HAP-1 (cell line): Measurements from ENCODE around the gene NTSR2.
"Not testable (repeated sequence)": the region's sequence is repeated elsewhere in the genome, so short reads cannot be mapped to it uniquely, and the experiment has no call there.

Source experiments
- DNase-seq, 2 experiments: peaks; one replicate each; pipeline ENCODE4 v3.0.0-alpha.2; 2016 to 2020; ENCODE audit warnings: low spot score in 2 of 2
- H3K27me3 ChIP-seq: fragments of 250-450 bp; sonication (Bioruptor Pico); 2 replicates; pipeline ENCODE4 v1.5.1; 2020; ENCODE audit warnings: low read depth, mild to moderate bottlenecking, moderate library complexity
- H3K36me3 ChIP-seq: fragments of 250-450 bp; sonication (Bioruptor Pico); replicated peaks from 2 replicates; pipeline ENCODE4 v1.5.1; 2020; ENCODE audit warnings: mild to moderate bottlenecking
- H3K4me1 ChIP-seq: fragments of 250-450 bp; sonication (Bioruptor Pico); 2 replicates; pipeline ENCODE4 v1.5.1; 2020; ENCODE audit warnings: mild to moderate bottlenecking
- H3K4me3 ChIP-seq: fragments of 250-450 bp; sonication (Bioruptor Pico); 2 replicates; pipeline ENCODE4 v1.5.1; 2020; ENCODE audit warnings: mild to moderate bottlenecking, moderate library complexity
- H3K9me3 ChIP-seq: fragments of 250-450 bp; sonication (Bioruptor Pico); 2 replicates; pipeline ENCODE4 v1.5.1; 2020; ENCODE audit warnings: mild to moderate bottlenecking, moderate library complexity
- in situ Hi-C: fragments of 300-500 bp; cut with MboI; formaldehyde crosslinking; loops from 3 replicates; pipeline ENCODE4 v1.14.3; 2020; ENCODE audit warnings: low sequenced_read_pairs, inconsistent platforms, mixed read lengths

Gene NTSR2

DNA sequence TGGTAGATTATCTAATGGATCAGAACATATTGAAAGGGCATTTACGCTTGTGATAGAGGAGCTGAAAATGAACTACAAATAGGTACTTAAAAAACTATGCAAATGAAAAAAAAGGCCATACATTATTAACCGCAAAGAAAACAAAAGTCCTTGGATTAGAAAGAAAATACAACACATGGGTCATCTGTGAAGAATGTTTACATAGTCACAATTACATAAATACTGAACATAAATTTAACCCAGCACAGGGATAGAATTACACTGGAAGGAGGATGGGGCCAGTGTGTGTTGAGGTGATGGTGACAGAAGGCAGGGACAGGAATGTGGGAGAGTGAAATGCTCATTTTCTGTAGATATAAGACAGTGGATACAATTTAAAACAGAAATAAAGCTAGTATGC lies 6.6 kb downstream of the NTSR2 start:
- no peak overlapping the region for H3K4me3 ChIP-seq
- no peaks in the 10 kb centered on the region for H3K36me3 ChIP-seq
- peaks cover 5% of the 10 kb centered on the region; the same call in 1 of the 2 replicates for H3K27me3 ChIP-seq
- in situ Hi-C loops = no loop called here
- no peak for DNase-seq
- no peaks in the 10 kb centered on the region for H3K9me3 ChIP-seq
- no peaks in the 10 kb centered on the region for H3K4me1 ChIP-seq

GRCh38 chr2:11662882-11663281 lies 7.1 kb downstream of the NTSR2 start:
- no peaks in the 10 kb centered on the region for H3K4me1 ChIP-seq
- H3K36me3 ChIP-seq = no peaks in the 10 kb centered on the region
- no peaks in the 10 kb centered on the region for H3K9me3 ChIP-seq
- in situ Hi-C loops = no loop called here
- DNase-seq = no peak
- peaks cover 5% of the 10 kb centered on the region; the same call in 1 of the 2 replicates for H3K27me3 ChIP-seq
- H3K4me3 ChIP-seq = no peak overlapping the region

DNA sequence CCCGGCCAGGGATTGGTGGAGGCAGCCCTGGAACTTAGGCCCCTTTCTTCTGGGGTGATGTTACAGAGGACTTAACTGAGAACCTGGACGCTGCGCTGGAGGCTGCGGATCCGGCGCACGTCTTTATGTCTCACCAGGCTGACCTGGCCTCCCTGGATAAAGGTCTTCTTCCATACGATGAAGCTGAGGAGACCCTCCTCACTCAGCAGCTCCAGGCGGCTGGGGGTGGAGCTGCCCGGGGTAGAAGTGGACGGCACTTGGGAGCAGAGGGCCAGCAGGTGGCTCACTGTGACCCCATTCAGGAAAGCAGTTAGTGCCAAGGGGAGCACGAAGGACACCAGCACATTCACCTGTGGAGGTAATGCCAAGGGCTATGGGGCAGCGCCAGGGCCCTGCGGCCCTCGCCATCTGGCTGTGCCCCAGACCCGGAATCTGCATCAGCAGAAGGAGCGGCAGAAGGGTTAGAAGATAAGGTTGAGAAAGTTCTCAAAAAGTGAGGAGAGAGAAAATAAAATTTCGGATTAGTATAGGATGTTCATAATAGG lies 8.0 kb downstream of the NTSR2 start:
- Histone ChIP-seq H3K4me3 (no peak overlapping the region), H3K4me1 (no peaks in the 10 kb centered on the region), H3K36me3 (no peaks in the 10 kb centered on the region), H3K9me3 (no peaks in the 10 kb centered on the region), H3K27me3 (peaks cover 5% of the 10 kb centered on the region; the same call in 1 of the 2 replicates)
- no peak for DNase-seq
- in situ Hi-C loops = no loop called here

DNA sequence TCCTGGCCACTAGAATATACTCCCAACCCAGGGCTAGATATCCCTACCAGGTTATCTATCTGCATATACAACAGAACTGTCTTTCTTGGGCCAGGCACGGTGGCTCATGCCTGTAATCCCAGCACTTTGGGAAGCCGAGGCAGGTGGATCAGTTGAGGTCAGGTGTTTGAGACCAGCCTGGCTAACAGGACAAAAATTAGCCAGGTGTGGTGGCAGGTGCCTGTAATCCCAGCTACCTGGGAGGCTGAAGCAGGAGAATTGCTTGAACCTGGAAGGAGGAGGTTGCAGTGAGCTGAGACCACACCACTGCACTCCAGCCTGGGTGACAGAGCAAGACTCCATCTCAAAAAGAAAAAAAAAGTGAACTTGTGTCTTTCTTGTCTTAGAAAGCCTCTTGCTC lies 9.6 kb downstream of the NTSR2 start:
- H3K4me3 ChIP-seq, H3K4me1 ChIP-seq, DNase-seq, H3K9me3 ChIP-seq, in situ Hi-C loops, H3K36me3 ChIP-seq, H3K27me3 ChIP-seq: not testable (repeated sequence)

GRCh38 chr2:11659851-11660250 lies 10.1 kb downstream of the NTSR2 start:
- in situ Hi-C loops = no loop called here
- no peaks in the 10 kb centered on the region; the same call in 1 of the 2 replicates for H3K27me3 ChIP-seq

DNA sequence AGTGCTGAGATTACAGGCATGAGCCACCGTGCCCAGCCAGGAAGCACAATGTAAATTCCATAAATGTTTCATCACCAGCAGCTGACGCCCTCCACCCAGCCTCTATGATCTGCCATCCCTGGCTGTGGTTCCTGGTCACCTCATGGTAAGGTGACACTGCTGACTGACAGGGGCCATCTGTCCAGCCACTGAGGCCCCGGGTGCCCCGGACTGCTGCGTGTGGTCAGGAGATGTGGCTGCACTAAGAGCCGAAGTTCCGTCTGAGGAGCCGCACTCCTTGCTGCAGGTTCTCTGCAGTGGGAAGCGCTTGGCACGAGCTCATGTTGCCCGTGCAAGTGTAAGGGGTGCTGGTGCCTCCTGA lies 10.9 kb downstream of the NTSR2 start:
- H3K36me3 ChIP-seq = no peaks in the 10 kb centered on the region
- no peak for DNase-seq
- no peaks in the 10 kb centered on the region for H3K27me3 ChIP-seq
- no peaks in the 10 kb centered on the region for H3K9me3 ChIP-seq
- no peak overlapping the region for H3K4me3 ChIP-seq
- in situ Hi-C loops = no loop called here
- no peaks in the 10 kb centered on the region for H3K4me1 ChIP-seq

More at GRCh38 chr2:11659851-11660250, 10.1 kb downstream of the NTSR2 start:
- Histone ChIP-seq H3K36me3 (no peaks in the 10 kb centered on the region), H3K9me3 (no peaks in the 10 kb centered on the region), H3K4me1 (no peaks in the 10 kb centered on the region), H3K4me3 (no peak overlapping the region)
- no peak for DNase-seq

- Histone ChIP-seq H3K36me3 (no peaks in the 10 kb centered on the region), H3K4me1 (no peaks in the 10 kb centered on the region), H3K9me3 (no peaks in the 10 kb centered on the region), H3K4me3 (no peak overlapping the region), H3K27me3 (no peaks in the 10 kb centered on the region)
- no peak for DNase-seq
- in situ Hi-C loops = no loop called here
These were observed 11.5 kb downstream of the NTSR2 start for GRCh38 chr2:11658208-11659114.

DNA sequence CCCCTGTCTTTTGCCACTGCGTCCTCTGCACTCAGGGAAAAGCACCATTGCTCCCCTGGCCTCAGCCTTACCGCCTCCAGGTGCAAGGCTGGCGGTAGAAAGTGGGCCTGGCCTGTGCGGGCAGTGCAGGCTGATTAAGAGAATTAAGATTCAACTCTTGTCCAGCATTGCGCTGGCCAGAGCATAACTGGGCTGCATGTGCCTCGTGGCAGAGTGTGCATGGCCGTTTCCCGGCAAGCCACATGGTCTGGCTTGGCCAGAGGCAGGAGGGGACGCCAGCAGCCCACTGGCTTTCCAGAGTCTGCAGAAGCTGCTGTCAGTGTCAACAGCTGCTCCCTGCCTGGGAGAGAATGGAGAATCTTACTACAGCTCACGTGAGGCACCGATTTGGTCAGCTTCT lies 12.3 kb downstream of the NTSR2 start:
- H3K36me3 ChIP-seq = no peaks in the 10 kb centered on the region
- in situ Hi-C loops = no loop called here
- no peaks in the 10 kb centered on the region for H3K9me3 ChIP-seq
- H3K4me1 ChIP-seq = no peaks in the 10 kb centered on the region
- no peak overlapping the region for H3K4me3 ChIP-seq
- no peaks in the 10 kb centered on the region for H3K27me3 ChIP-seq
- no peak for DNase-seq

DNA sequence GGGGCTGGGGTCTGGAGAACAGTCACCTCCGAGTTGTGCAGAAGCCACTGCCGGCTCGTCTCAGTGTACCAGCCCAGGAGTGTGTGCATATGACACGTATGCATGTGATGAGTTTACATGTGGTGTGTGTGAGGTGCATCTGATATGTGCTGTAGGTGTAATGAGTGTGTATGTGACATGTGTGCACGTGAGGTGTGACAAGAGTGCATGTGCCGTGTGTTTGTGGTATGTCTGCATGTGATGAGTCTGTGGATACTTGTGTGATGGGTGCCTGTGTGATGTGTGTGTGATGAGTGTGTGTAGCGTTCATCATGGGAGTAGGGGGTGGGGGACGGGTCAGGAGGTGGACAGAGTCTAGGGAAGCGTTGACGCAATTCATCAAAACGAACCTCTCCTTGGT lies 12.8 kb downstream of the NTSR2 start:
- no peaks in the 10 kb centered on the region for H3K27me3 ChIP-seq
- H3K9me3 ChIP-seq = no peaks in the 10 kb centered on the region
- no peaks in the 10 kb centered on the region for H3K36me3 ChIP-seq
- in situ Hi-C loops = no loop called here
- H3K4me3 ChIP-seq = no peak overlapping the region
- H3K4me1 ChIP-seq = no peaks in the 10 kb centered on the region
- DNase-seq = no peak

- no peak for DNase-seq
- no peaks in the 10 kb centered on the region for H3K36me3 ChIP-seq
- in situ Hi-C loops = no loop called here
- no peak overlapping the region for H3K4me3 ChIP-seq
- no peaks in the 10 kb centered on the region for H3K9me3 ChIP-seq
- no peaks in the 10 kb centered on the region; the same call in 1 of the 2 replicates for H3K27me3 ChIP-seq
- no peaks in the 10 kb centered on the region for H3K4me1 ChIP-seq
These were observed 13.3 kb downstream of the NTSR2 start for GRCh38 chr2:11656671-11657101.

DNA sequence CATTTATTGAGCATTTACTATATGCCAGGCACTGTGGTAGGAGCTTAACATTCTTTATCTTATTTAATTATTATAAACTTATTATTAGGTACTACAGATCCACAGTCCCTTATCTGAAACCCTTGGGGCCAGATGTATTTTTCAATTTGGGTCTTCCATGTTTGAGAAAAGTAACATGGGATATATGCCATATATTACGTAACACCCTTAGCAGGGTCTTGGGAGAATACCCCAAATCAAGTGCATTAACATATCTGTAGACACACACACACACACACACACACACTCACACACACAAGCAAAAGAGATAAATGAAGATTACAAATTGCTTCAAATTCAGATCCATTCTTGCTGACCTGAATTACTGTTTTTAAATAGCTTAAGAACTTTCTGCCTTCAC lies 13.7 kb downstream of the NTSR2 start:
- Histone ChIP-seq H3K9me3 (no peaks in the 10 kb centered on the region), H3K4me1 (no peaks in the 10 kb centered on the region), H3K4me3 (no peak overlapping the region), H3K36me3 (no peaks in the 10 kb centered on the region), H3K27me3 (no peaks in the 10 kb centered on the region; the same call in 1 of the 2 replicates)
- no peak for DNase-seq
- in situ Hi-C loops = no loop called here

DNA sequence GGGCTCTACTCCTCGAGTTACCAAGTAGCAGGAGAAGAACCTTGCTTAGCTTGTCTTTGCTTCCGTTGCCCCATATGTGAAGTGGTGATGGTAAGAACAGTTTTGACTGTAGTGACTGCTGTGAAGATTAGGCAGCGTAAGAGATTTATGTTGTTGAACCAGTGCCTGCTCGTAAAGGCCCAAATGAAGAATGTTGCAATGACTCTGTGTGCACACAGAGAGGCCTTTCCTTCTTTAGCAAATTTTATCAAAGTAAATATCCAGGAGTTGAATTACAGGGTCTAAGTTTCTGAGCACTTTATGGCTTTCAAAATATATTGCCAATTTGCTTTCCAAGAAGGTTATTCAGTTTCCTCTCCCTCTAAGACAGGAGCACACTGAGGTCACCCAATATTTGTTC lies 14.5 kb downstream of the NTSR2 start:
- no peak overlapping the region for H3K4me3 ChIP-seq
- no peak for DNase-seq
- in situ Hi-C loops = no loop called here
- no peaks in the 10 kb centered on the region for H3K36me3 ChIP-seq
- no peaks in the 10 kb centered on the region; the same call in 1 of the 2 replicates for H3K27me3 ChIP-seq
- no peaks in the 10 kb centered on the region for H3K9me3 ChIP-seq
- no peaks in the 10 kb centered on the region for H3K4me1 ChIP-seq

DNA sequence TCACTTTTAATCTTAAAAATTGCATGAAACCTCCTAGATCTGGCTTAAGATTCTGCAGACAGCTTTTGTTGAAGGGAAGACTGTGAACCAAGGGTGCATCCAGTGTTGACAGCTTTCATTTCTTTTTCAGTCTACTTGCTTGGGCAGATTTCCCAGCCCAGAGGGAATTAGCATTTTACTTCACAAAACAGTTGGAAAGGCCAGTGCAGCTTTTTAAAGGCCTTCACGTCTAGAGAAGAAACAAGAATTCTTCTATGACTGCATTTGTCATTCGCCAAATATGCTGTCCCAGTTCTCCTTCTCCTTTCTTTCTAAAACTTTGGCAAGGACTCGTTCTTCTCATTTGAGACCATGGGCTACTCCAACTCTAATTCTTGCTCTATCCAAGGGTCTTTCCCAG lies 17.4 kb downstream of the NTSR2 start:
- DNase-seq = no peak
- Histone ChIP-seq H3K4me3 (no peak overlapping the region), H3K27me3 (peaks cover 4% of the 10 kb centered on the region; the same call in 1 of the 2 replicates), H3K36me3 (no peaks in the 10 kb centered on the region), H3K4me1 (no peaks in the 10 kb centered on the region), H3K9me3 (no peaks in the 10 kb centered on the region)
- in situ Hi-C loops = no loop called here

DNA sequence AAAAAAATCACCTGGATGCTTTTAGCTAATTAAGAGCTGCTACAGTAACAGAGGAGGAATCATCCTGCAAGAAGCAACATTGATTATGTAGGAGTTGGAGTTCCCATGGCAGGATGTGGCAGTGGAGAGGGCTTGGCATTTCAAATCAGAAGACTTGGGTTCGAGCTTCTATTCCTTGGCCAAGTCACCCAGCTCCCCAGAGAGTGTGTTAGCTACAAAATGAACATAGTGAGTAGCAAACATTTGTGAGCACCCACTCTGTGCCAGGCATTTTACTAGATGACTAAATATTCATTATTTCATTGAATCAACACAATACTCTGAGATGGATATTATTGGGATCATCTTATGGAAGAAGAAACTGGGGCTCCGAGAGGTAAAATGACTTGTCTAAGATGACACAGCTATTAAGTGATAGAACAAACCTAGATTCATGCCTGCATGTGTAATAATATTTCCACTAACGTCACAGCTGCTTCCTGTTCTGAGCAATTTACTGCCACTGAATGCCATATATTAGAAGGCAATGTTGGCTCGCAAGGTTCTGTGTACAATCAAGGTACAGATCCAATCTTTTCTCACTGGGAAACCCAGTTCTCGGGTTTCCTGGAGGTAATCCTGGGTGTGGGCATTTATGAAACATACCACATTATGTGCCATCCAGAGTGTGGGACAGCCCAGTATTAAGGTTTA lies 18.0 kb downstream of the NTSR2 start:
- Histone ChIP-seq H3K36me3 (no peaks in the 10 kb centered on the region), H3K4me1 (no peaks in the 10 kb centered on the region), H3K9me3 (no peaks in the 10 kb centered on the region), H3K4me3 (no peak overlapping the region), H3K27me3 (peaks cover 4% of the 10 kb centered on the region; the same call in 1 of the 2 replicates)
- in situ Hi-C loops = no loop called here
- DNase-seq = no peak
